ENCODE results near the gene PHF2. TPM values are rescaled to one million over a fixed set of nuclear protein-coding genes. Genes with fewer than 3 reads are reported as not detected.

The PHF2 gene
- total RNA-seq, 1 experiment from 2014 or later, result 17.4 TPM

GRCh38 chr9:93649610-93650261, 73.4 kb downstream of the PHF2 start:
- no peak overlapping the region for H3K14ac ChIP-seq (ENCODE audit: insufficient read depth, low read length)
- H3K9me3 ChIP-seq (ENCODE audit: control insufficient read depth, low read depth, low read length), result no peaks in the 10 kb centered on the region
- H2BK5ac ChIP-seq (ENCODE audit: insufficient read length, low read length), result no peak overlapping the region
- no peak overlapping the region for H3K4me2 ChIP-seq (ENCODE audit: insufficient read depth, insufficient read length, low read length)
- no peak overlapping the region for H2AFZ ChIP-seq (ENCODE audit: low read length)
- H3K4me1 Mint-ChIP-seq, result no peaks in the 10 kb centered on the region
- no peak overlapping the region for H3K18ac ChIP-seq (ENCODE audit: insufficient read length, low read depth, low read length)
- no peak overlapping the region for H3K23ac ChIP-seq (ENCODE audit: insufficient read length, low read depth, low read length)
- H2BK120ac ChIP-seq (ENCODE audit: low read depth, low read length, poor library complexity, severe bottlenecking), result no peak overlapping the region
- H3K27ac ChIP-seq (ENCODE audit: insufficient read length, low read depth, low read length), result no peak overlapping the region
- H3K9me3 Mint-ChIP-seq, result no peaks in the 10 kb centered on the region
- H4K91ac ChIP-seq (ENCODE audit: insufficient read length, low read depth, low read length), result no peak overlapping the region
- no peak overlapping the region for H3K27ac Mint-ChIP-seq
- no peak overlapping the region for H2BK15ac ChIP-seq (ENCODE audit: low read depth, low read length)
- WGBS (ENCODE audit: extremely low coverage, insufficient read length, low lambda C conversion rate), result 100% methylated on average over 1 of the region's 19 CpGs
- H3K27me3 Mint-ChIP-seq (ENCODE audit: low read depth), result no peaks in the 10 kb centered on the region
- no peak overlapping the region for H3K4ac ChIP-seq (ENCODE audit: low read depth, low read length)
- no peaks in the 10 kb centered on the region for H3K4me1 ChIP-seq (ENCODE audit: insufficient read depth, low read length)
- no peak overlapping the region for H2BK20ac ChIP-seq (ENCODE audit: low read depth, low read length, poor library complexity, severe bottlenecking)
- no peaks in the 10 kb centered on the region for H3K27me3 ChIP-seq (ENCODE audit: insufficient read depth, low read length)
- H3K23me2 ChIP-seq (ENCODE audit: insufficient read length, low read depth, low read length, poor library complexity, severe bottlenecking), result no peaks in the 10 kb centered on the region
- H4K8ac ChIP-seq (replicated peaks; ENCODE audit: insufficient read length, low read depth, low read length), result no peak overlapping the region
- no peaks in the 10 kb centered on the region for H3K79me1 ChIP-seq (ENCODE audit: insufficient read depth, low read depth, low read length, poor library complexity, severe bottlenecking)
- no peak overlapping the region for H3K56ac ChIP-seq (ENCODE audit: insufficient read length, low read depth, low read length)
- H4K20me1 ChIP-seq (ENCODE audit: control insufficient read depth, insufficient read depth, insufficient read length), result no peaks in the 10 kb centered on the region
- no peaks in the 10 kb centered on the region for H3K79me2 ChIP-seq (ENCODE audit: insufficient read depth, low read length)
- no peak overlapping the region for H3K4me3 Mint-ChIP-seq
- no peak overlapping the region for H2BK12ac ChIP-seq (ENCODE audit: insufficient read length, low read depth, low read length)
- H3T11ph ChIP-seq (ENCODE audit: low read length), result no peak overlapping the region
- H2AK5ac ChIP-seq (ENCODE audit: insufficient read length, low read length), result no peak overlapping the region
- DNase-seq, result no peak
- peaks cover 0 to 23% (median 0%) of the 10 kb centered on the region in 3 experiments; a peak in 4 of 7 replicates for H3K36me3 Mint-ChIP-seq (ENCODE audit: insufficient read depth in 1 of 3, low read depth in 3 of 3)
- H3K9ac ChIP-seq (ENCODE audit: extremely low read depth, insufficient read length, low read length), result no peak overlapping the region
- TF ChIP-seq, protein P1, sequence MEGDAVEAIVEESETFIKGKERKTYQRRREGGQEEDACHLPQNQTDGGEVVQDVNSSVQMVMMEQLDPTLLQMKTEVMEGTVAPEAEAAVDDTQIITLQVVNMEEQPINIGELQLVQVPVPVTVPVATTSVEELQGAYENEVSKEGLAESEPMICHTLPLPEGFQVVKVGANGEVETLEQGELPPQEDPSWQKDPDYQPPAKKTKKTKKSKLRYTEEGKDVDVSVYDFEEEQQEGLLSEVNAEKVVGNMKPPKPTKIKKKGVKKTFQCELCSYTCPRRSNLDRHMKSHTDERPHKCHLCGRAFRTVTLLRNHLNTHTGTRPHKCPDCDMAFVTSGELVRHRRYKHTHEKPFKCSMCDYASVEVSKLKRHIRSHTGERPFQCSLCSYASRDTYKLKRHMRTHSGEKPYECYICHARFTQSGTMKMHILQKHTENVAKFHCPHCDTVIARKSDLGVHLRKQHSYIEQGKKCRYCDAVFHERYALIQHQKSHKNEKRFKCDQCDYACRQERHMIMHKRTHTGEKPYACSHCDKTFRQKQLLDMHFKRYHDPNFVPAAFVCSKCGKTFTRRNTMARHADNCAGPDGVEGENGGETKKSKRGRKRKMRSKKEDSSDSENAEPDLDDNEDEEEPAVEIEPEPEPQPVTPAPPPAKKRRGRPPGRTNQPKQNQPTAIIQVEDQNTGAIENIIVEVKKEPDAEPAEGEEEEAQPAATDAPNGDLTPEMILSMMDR (conservative IDR thresholded peaks at IDR 0.05), result no peak
- H4K5ac ChIP-seq (ENCODE audit: insufficient read length, low read depth, low read length), result no peak overlapping the region

All from H9 (cell line).